HepG2 (cell line): Measurements from ENCODE around the gene EXPH5. TPM values are rescaled to one million over a fixed set of nuclear protein-coding genes. Genes with fewer than 3 reads are reported as not detected.

ENCODE experiments used
- ATAC-seq: fragments of 200-7000 bp; cut with Tn5 transposase; 3 replicates; pipeline ENCODE4 v1.9.1; 2020; ENCODE audit warnings: mild to moderate bottlenecking, moderate library complexity
- BruUV-seq: library from RNA; stranded (reverse); fragments of 400-500 nt; replicated peaks from 2 replicates; lab custom pipeline; 2021; lab: Mats Ljungman, UMichigan
- CTCF ChIA-PET: fragments of 300-600 bp; formaldehyde crosslinking; extraction: SDS; loops from one replicate; lab custom pipeline; 2021; ENCODE audit warnings: low total read pairs, inconsistent platforms, low intra/inter-chr PET ratio; lab: Yijun Ruan, JAX
- POLR2A ChIA-PET: fragments of 350-600 bp; sonication (Branson Sonifier 250); formaldehyde crosslinking; loops from one replicate; lab custom pipeline; 2020; ENCODE audit warnings: antibody characterized with exemption, inconsistent platforms; lab: Yijun Ruan, JAX
- DNase-seq: peaks from one replicate; pipeline ENCODE4 v3.0.0-alpha.2; 2015; ENCODE audit warnings: low spot score
- FAIRE-seq: peaks from 3 replicates; lab custom pipeline; 2011; peaks lifted over from hg19 to GRCh38; lab: Jason Lieb, UNC
- H2AFZ ChIP-seq: one replicate; pipeline ENCODE4 v1.6.1; 2011; ENCODE audit warnings: low read length, inconsistent platforms
- H3K27ac ChIP-seq: fragments of 300-600 bp; 3 replicates; pipeline ENCODE4 v1.8.0; 2011; ENCODE audit warnings: mixed run types, mild to moderate bottlenecking, mixed read lengths, low read length, inconsistent platforms; ENCODE audit not compliant: insufficient read depth; ENCODE audit errors: extremely low read length
- H3K27me3 ChIP-seq, 2 experiments: fragments of 200-600 bp in 1 of 2; 2 replicates in 1 of 2; 3 replicates in 1 of 2; pipeline versions ENCODE4 v1.6.0 to v1.8.0; 2011; ENCODE audit warnings: low read length in 2 of 2, mild to moderate bottlenecking in 2 of 2, moderate library complexity in 2 of 2, inconsistent platforms in 1 of 2; ENCODE audit not compliant: insufficient read depth in 2 of 2, control insufficient read depth in 1 of 2
- H3K36me3 ChIP-seq, 2 experiments: fragments of 200-600 bp in 1 of 2; replicated peaks in 1 of 2; 2 replicates in 1 of 2; 3 replicates in 1 of 2; pipeline versions ENCODE4 v1.5.1 to v1.8.0; 2011; ENCODE audit warnings: low read length in 2 of 2, inconsistent platforms in 1 of 2; ENCODE audit not compliant: insufficient read depth in 2 of 2, control insufficient read depth in 1 of 2
- H3K4me1 ChIP-seq: 2 replicates; pipeline ENCODE4 v1.5.1; 2012; ENCODE audit warnings: low read length, inconsistent platforms; ENCODE audit not compliant: insufficient read depth
- H3K4me2 ChIP-seq: 2 replicates; pipeline ENCODE4 v1.6.0; 2011; ENCODE audit warnings: low read depth, low read length, inconsistent platforms
- H3K4me3 ChIP-seq, 3 experiments: fragments of 200-600 bp in 1 of 3; sonication (generic), shearing (Covaris generic) in 1 of 3; replicated peaks in 1 of 3; 2 replicates each; pipeline ENCODE4 v1.5.1; 2011 to 2016; ENCODE audit warnings: low read length in 3 of 3, inconsistent platforms in 2 of 3, low read depth in 2 of 3, mild to moderate bottlenecking in 2 of 3, control low read depth in 1 of 3, mixed read lengths in 1 of 3; ENCODE audit not compliant: insufficient read depth in 1 of 3
- H3K79me2 ChIP-seq: one replicate; pipeline ENCODE4 v1.6.1; 2011; ENCODE audit warnings: low read length, inconsistent platforms; ENCODE audit not compliant: insufficient read depth
- H3K9ac ChIP-seq: 2 replicates; pipeline ENCODE4 v1.6.0; 2011; ENCODE audit warnings: mild to moderate bottlenecking, low read depth, low read length, inconsistent platforms; ENCODE audit not compliant: insufficient read depth
- H3K9me3 ChIP-seq: 2 replicates; pipeline ENCODE4 v1.5.1; 2012; ENCODE audit warnings: mild to moderate bottlenecking, low read length
- H4K20me1 ChIP-seq: 2 replicates; pipeline ENCODE4 v1.6.0; 2011; ENCODE audit warnings: inconsistent platforms, mild to moderate bottlenecking, low read length, moderate library complexity; ENCODE audit not compliant: insufficient read depth
- CEBPG ChIP-seq: IDR thresholded peaks from 2 replicates; pipeline ENCODE4 v1.6.1; 2016
- MXI1 ChIP-seq: IDR thresholded peaks from 3 replicates; pipeline ENCODE4 v1.6.1; 2012; ENCODE audit warnings: low read depth, low read length, inconsistent platforms, borderline replicate concordance
- PPARG ChIP-seq: conservative IDR thresholded peaks from 2 replicates; pipeline ENCODE4 v1.6.1; 2016; ENCODE audit warnings: missing biosample characterization, missing genetic modification reagents
- SRSF1 ChIP-seq: fragments of 200-400 bp; formaldehyde crosslinking; optimal IDR thresholded peaks from 2 replicates; pipeline ENCODE3; 2017; ENCODE audit warnings: mild to moderate bottlenecking, low read depth, low read length, moderate library complexity
- ZBTB3 ChIP-seq: sonication (generic); formaldehyde crosslinking; IDR thresholded peaks from 2 replicates; pipeline ENCODE4 v1.4.0; 2020; ENCODE audit warnings: low read depth, mild to moderate bottlenecking, moderate library complexity, missing genetic modification reagents, borderline replicate concordance
- ZEB1 ChIP-seq: IDR thresholded peaks from 2 replicates; pipeline ENCODE4 v1.6.1; 2012; ENCODE audit warnings: mild to moderate bottlenecking, low read depth, inconsistent platforms; ENCODE audit not compliant: insufficient replicate concordance
- ZNF451 ChIP-seq: sonication (generic); formaldehyde crosslinking; IDR thresholded peaks from 2 replicates; pipeline ENCODE4 v1.5.0; 2020; ENCODE audit warnings: mild to moderate bottlenecking, missing genetic modification reagents
- WGBS: methylation state at CpG from one replicate; pipeline ENCODE4 v1.1.6; 2017; ENCODE audit warnings: low lambda C conversion rate; 5-methylcytosine and 5-hydroxymethylcytosine counted together
- in situ Hi-C: cut with HindIII; loops from 2 replicates; pipeline ENCODE4 v1.10.0; 2017; ENCODE audit warnings: low pct_unique_long_range_greater_than_20kb; ENCODE audit not compliant: extremely low pct_ligation_motif_present
- intact Hi-C: fragments of 100-400 bp; cut with micrococcal nuclease; formaldehyde crosslinking; loops from one replicate; pipeline ENCODE4 v1.10.0; 2022; ENCODE audit not compliant: unreplicated experiment
- polyA plus RNA-seq, 8 experiments: library from polyadenylated mRNA; depleted of rRNA in 3 of 8; stranded (reverse) in 7 of 8; unstranded in 1 of 8; fragments of >200 nt; fragmentation: Illumina TruSeq in 4 of 8; extraction: Trizol in 4 of 8; gene quantifications; 2 replicates each; pipeline versions ENCODE4 v1.2.1 to v1.2.3, GENCODE V29; 2011 to 2016; ENCODE audit warnings: low read depth in 4 of 8, missing spikeins in 1 of 8, mixed read lengths in 1 of 8; ENCODE audit not compliant: insufficient read depth in 1 of 8
- total RNA-seq, 5 experiments: library from RNA; depleted of rRNA; stranded (reverse); fragments of >200 nt; fragmentation: Illumina TruSeq; extraction: Trizol; gene quantifications; 2 replicates each; pipeline ENCODE4 v1.2.3, GENCODE V29; 2016; ENCODE audit warnings: low read depth in 1 of 5

The EXPH5 gene
- total and polyA plus RNA-seq, 2 of the 13 experiments (the other 11 are each of a cell fraction or from before 2014, with no cell fraction given) = under 0.01 to 0.02 TPM

DNA sequence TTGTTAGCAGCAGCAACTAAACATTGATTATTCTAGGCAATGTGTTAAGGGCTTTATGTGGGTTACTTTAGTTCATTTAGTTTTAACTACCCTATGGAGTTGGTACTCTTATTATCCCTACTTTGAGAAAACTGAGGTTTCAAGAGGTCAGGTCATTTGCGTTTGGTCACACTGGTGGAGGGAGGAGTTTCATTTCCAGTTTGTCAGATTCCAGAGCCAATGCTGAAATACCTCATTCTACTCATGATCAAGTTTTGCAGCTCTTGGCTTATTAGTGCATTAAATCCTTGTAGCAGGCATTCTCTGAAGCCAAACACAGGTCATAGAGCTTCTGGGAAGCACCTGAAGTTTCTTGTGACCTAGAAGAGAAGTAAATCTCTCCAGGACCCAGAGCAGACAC is 71.2 kb downstream of the EXPH5 start:
- Histone ChIP-seq H3K27ac (no peak overlapping the region), H3K79me2 (no peaks in the 10 kb centered on the region), H3K27me3 (no peaks in the 10 kb centered on the region; a peak in 1 of 5 replicates), H3K4me3 (no peak overlapping the region), H3K9me3 (no peaks in the 10 kb centered on the region), H2AFZ (no peak overlapping the region), H3K9ac (no peak overlapping the region), H3K36me3 (no peaks in the 10 kb centered on the region), H4K20me1 (no peaks in the 10 kb centered on the region), H3K4me2 (no peak overlapping the region), H3K4me1 (no peaks in the 10 kb centered on the region)
- no peak for FAIRE-seq
- 6% methylated on average over 1 of the region's 1 CpG for WGBS
- intact Hi-C loops (no loop called here), in situ Hi-C loops (no loop called here)
- BruUV-seq = no TSS peak
- no peak for ATAC-seq
- TF ChIP-seq ZEB1 (no peak), PPARG (CRISPR knock-in tag) (no peak), CEBPG (CRISPR knock-in tag) (no peak), ZNF451 (CRISPR knock-in tag) (no peak), ZBTB3 (no peak), SRSF1 (no peak)
- no peak for DNase-seq
- POLR2A ChIA-PET = no interaction called here
- CTCF ChIA-PET = no interaction called here

DNA sequence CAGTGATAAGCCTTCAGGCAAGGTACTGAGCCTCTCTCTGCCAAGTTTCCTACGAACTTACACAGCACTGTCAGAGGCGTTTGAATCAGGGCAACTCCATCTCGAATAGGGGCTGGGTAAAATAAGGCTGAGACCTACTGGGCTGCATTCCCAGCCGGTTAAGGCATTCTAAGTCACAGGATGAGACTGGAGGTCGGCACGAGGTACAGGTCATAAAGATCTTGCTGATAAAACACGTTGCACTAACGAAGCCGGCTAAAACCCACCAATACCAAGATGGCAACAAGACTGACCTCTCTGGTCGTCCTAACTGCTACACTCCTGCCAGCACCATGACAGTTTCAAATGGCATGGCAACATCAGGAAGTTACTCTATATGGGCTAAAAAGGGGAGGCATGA is 75.0 kb downstream of the EXPH5 start:
- DNase-seq (no peak), FAIRE-seq (no peak), ATAC-seq (no peak)
- Histone ChIP-seq H3K36me3 (no peaks in the 10 kb centered on the region), H3K4me3 (no peak overlapping the region), H3K27ac (no peak overlapping the region), H3K9ac (no peak overlapping the region), H3K9me3 (no peaks in the 10 kb centered on the region), H3K79me2 (no peaks in the 10 kb centered on the region), H3K4me1 (no peaks in the 10 kb centered on the region), H4K20me1 (no peaks in the 10 kb centered on the region), H3K4me2 (no peak overlapping the region), H3K27me3 (no peaks in the 10 kb centered on the region; a peak in 1 of 5 replicates), H2AFZ (no peak overlapping the region)
- CTCF ChIA-PET = no interaction called here
- 56% methylated on average over 5 of the region's 10 CpGs for WGBS
- BruUV-seq = no TSS peak
- intact Hi-C loops = no loop called here
- POLR2A ChIA-PET = no interaction called here
- in situ Hi-C loops = no loop called here
- no peak for TF ChIP-seq MXI1
